GM19397 (cell line): ENCODE measurements around the gene PIAS4.
"Not testable (repeated sequence)": the region's sequence is repeated elsewhere in the genome, so short reads cannot be mapped to it uniquely, and the experiment has no call there.

ENCODE experiments used
- ATAC-seq: cut with Tn5 transposase; IDR thresholded peaks from one replicate; pipeline ENCODE4 v1.9.1; 2021; ENCODE audit warnings: mild to moderate bottlenecking, moderate library complexity; ENCODE audit not compliant: unreplicated experiment

The PIAS4 gene

GRCh38 chr19:3990815-3991117 lies 16.8 kb upstream of the PIAS4 start:
- ATAC-seq, result no peak

GRCh38 chr19:3995607-3996006 lies 11.9 kb upstream of the PIAS4 start:
- no peak for ATAC-seq

GRCh38 chr19:3998667-3999412 lies 8.7 kb upstream of the PIAS4 start:
- not testable (repeated sequence) for ATAC-seq

DNA sequence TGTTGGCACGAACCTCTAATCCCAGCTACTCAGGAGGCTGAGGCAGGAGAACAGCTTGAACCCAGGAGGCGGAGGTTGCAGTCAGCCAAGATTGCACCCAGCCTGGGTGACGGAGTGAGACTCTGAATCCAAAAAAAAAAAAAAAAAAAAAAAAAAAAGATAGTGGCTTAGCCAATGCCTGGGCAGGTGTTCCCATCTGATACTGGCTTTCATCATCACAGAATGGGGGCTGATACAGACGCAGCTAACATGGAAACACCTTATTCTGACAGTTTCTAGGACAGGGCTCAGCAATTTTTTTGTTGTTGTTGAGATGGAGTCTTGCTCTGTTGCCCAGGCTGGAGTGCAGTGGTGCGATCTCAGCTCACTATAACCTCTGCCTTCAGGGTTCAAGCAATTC lies 6.7 kb upstream of the PIAS4 start:
- ATAC-seq, result not testable (repeated sequence)

DNA sequence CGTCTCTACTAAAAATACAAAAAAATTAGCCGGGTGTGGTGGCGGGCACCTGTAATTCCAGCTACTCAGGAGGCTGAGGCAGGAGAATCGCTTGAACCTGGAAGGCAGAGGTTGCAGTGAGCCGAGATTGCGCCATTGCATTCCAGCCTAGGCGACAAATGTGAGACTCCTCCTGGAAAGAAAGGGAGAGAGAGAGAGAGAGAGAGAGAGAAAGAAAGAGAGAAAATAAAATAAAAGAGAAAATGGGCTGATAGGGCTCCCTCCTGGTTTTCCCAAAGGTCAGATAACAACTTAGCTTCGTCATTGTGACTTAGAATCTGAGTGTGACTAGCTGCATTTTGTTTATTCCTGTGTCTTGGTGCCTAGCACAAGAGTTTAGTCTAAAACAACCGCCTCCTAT lies 2.1 kb upstream of the PIAS4 start:
- ATAC-seq, result not testable (repeated sequence)

DNA sequence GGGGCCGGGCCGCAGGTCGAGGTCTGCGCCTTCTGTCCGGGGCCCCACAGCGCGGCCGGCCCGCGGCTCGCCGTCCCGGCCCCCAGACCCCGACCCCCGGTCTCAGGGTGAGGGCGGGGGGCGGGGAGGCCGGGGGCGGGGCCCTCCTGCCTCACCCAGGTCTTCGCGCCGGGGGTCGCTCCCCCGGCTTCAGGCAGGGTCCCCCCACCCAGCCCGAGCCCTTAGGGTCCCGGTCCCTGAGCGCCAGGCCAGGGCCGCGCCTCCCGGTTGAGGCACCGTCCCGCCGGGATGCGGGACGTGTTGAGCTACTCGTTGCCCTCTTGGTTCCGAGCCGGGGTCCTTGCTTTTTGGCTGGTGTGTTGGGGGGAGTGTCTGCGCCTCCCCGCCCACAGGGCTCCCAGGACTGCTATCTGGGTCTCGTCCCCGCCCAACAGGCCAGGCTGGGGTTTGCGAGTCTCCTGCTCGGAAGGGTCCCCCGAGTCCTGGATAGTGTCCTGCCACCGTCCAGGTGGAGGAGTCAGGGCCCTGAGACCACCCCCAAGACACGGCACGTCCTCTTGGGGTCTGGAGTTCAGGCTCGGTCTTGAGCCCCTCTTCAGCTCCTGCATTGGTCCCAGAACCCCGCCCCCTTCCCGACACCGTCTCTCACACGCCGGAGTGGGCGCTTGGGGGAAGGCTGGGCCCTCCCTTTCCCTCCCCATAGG lies 452 bp downstream of the PIAS4 start:
- no peak for ATAC-seq

DNA sequence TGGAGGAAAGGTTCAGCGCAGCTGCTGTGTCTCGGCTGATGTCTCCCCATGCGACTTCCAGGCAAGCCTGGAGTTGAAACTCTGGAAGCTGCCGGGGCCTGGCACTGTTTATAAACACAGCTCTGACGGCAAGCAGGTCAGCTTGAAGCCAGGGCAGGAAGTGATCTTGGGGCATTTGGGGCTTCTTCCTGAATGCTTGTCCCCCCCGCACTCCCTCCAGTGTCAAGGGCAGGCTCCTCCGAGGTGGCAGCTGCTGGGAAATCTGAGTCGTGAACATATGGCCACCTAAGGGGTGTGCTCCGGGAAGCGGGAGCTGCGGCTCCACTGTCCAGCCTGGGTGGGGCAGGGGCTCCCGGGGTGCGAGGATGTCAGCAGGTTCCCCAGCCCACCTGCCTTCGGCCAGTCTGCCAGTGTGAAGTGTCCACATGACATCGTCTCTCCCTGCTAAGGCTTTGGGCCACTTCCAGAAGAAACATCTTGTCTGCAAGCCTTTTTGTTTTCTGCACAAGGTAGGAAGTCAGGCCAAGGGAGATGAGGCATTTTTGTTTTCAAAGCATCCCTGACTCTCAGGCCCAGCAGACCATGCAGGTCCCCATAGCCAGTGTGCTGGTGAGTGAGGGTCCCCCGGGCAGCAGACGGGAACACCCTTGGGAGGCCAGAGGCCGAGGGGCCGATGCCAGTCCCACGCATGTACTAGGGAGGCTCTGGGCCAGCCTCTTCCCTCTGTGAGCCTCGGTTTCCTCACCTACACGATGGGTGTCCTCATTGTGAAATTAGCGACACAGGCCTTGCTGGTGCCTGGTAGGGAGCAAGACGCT lies 2.7 kb downstream of the PIAS4 start:
- ATAC-seq, result no peak

GRCh38 chr19:4010808-4011110 lies 3.2 kb downstream of the PIAS4 start:
- ATAC-seq, result no peak

GRCh38 chr19:4011430-4011829 lies 3.9 kb downstream of the PIAS4 start:
- ATAC-seq, result not testable (repeated sequence)

GRCh38 chr19:4012092-4012974 lies 4.8 kb downstream of the PIAS4 start:
- no peak for ATAC-seq

- no peak for ATAC-seq
Measured at GRCh38 chr19:4012975-4013634, 5.6 kb downstream of the PIAS4 start.

- no peak for ATAC-seq
Measured at GRCh38 chr19:4013886-4014540, 6.5 kb downstream of the PIAS4 start.

DNA sequence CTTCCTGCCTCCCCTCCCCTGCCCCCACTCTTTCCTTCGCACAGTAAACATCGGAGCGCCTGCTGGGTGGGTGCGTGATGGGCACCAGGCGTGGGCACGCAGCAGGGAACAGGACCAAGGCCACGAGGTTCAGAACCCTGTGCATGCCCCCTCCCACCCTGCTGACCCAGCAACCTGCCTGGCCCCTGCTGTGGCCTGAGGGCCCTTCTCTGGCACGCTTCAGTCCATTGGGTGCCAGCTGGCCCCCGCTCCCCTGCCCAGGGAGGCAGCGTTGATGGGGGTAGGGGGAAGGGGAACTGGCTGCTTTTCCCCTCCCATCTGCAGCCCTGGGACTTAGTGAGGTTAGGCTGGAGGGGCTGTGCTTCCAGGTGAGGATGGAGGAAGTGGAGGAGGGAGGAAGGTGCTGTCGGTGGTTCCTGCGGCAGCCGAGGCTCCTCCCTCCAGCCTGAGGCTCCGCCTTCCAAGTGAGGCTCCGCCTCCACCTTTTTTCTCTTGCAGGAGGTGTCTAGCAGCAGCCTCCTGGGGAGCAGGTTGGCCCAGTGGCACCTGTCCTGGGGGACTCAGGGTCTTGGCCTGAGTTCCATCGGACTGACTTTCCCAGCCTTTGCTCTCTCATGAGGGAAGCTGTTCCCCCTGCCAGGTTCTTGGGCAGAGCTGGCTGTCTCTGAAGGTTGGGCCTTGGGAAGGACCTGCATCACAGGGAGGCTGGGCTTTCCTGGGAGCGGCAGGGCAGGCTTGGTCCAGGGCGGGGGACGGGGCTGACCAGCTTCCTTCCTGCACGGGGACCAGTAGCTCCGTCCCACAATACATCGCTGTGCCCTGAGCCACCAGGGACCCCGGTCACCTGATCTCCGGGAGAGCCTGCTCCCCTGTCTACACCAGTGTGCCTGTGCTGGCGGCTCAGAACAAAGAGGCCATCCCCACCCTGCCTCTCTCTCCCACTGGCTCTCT lies 7.3 kb downstream of the PIAS4 start:
- ATAC-seq, result no peak

- no peak for ATAC-seq
Measured at GRCh38 chr19:4015705-4016402, 8.3 kb downstream of the PIAS4 start.

DNA sequence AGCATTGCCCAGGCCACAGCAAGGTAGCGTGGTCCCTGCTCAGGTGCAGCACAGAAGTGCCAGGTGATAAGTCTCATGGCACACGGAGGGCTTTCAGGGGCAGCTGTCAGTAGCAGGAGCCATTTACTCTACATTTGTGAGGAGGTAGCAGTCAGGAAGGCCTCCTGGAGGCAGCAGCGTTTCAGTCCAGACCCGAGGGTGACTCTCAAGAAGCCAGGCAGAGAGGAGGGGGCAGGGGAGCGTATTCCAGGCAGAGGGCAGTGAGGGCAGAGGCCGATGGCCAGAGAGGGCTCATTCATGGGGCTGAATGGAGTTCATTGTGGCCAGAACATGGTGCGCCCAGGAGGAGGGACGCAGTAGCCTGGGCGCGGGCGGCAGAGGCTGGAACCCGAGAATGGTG lies 8.9 kb downstream of the PIAS4 start:
- no peak for ATAC-seq

DNA sequence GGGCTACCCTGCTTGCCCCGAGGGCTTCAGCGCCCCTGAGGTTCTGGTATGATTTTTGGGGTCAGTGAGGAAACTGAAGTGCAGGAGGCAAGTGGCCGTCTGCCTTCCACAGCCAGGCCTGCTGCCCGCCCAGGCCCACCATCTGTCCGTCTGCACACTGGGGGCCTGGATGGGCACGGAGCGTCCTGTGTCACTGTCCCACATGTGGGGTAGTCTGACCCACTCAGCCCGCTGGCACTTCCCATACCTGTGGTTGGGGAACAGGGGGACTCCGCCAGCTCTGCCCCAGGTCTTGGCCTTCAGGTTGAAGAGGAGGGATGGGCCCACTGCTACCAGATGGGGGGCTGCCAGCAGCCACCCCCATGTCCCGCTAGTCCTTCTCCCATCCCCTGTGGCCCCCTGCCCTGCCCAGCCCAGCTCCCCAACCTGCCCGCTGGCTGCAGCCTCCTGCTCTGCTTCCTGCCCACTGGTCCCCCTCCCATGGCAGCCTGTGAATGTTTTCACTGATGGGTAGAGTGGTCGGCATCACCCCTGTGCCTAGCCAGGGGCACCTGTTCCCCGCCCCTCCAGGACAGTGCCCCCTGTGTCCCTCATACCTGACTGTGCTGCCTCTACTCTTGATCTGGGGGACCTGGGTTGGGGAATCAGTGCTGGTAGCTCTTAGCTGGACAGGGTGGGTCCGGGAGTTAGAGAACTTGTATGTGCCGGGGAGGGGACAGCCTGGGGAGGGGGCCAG lies 9.5 kb downstream of the PIAS4 start:
- no peak for ATAC-seq

DNA sequence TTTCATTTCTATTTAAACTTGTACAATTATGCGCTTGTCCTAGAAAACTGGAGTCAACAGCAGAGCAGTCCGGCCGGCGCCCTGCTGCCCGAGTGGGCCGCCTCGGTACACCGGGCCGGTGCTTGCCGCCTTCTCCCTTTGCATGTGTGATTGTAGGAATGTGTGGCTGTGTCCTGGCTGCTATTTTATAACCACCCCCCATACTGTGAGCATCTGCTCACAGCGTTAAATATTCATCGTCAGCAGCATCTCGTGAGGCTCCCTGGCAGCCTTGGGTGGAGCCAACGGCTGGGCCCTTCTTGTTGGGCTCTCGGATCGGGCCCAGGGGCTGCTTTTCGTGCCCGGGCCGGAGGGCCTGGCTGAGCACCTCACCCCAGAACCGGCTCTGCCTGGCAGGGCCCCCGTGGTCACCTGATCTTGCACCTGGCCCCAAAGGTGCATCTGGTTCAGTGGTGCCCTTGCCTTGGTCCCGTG lies 10.6 kb downstream of the PIAS4 start:
- ATAC-seq, result no peak
